Esophagus muscularis mucosa (tissue), 3 donors: Measurements from ENCODE around the gene NCK1.

Experiments used
- CTCF ChIP-seq, 3 experiments: fragments of 200-600 bp in 2 of 3; fragments of 450-650 bp in 1 of 3; sonication (generic) in 2 of 3; IDR thresholded peaks; one replicate each; pipeline ENCODE4 v1.5.1; 2017 to 2019; ENCODE audit warnings: antibody characterized with exemption in 3 of 3, mild to moderate bottlenecking in 2 of 3, moderate library complexity in 1 of 3
- EP300 ChIP-seq: sonication (generic); formaldehyde crosslinking; IDR thresholded peaks from one replicate; pipeline ENCODE4 v1.6.1; 2017; ENCODE audit warnings: antibody characterized with exemption

- TF ChIP-seq CTCF (IDR thresholded peaks at IDR 0.05) (no peak), EP300 (no peak)
Observed at GRCh38 chr3:136937851-136938250, 75.8 kb downstream of the NCK1 start.
